MM.1S (cell line): ENCODE results near the gene CD48.

Source experiments
- CTCF ChIP-seq: fragments of 300-600 bp; sonication (generic); IDR thresholded peaks from 2 replicates; pipeline ENCODE4 v1.5.1; 2016; ENCODE audit warnings: antibody characterized with exemption, low read length, mixed read lengths
- EZH2 ChIP-seq: fragments of 300-600 bp; sonication (generic); optimal IDR thresholded peaks from 2 replicates; pipeline ENCODE3; 2017; ENCODE audit warnings: low read depth, mild to moderate bottlenecking, antibody characterized with exemption, low read length, mixed read lengths

DNA sequence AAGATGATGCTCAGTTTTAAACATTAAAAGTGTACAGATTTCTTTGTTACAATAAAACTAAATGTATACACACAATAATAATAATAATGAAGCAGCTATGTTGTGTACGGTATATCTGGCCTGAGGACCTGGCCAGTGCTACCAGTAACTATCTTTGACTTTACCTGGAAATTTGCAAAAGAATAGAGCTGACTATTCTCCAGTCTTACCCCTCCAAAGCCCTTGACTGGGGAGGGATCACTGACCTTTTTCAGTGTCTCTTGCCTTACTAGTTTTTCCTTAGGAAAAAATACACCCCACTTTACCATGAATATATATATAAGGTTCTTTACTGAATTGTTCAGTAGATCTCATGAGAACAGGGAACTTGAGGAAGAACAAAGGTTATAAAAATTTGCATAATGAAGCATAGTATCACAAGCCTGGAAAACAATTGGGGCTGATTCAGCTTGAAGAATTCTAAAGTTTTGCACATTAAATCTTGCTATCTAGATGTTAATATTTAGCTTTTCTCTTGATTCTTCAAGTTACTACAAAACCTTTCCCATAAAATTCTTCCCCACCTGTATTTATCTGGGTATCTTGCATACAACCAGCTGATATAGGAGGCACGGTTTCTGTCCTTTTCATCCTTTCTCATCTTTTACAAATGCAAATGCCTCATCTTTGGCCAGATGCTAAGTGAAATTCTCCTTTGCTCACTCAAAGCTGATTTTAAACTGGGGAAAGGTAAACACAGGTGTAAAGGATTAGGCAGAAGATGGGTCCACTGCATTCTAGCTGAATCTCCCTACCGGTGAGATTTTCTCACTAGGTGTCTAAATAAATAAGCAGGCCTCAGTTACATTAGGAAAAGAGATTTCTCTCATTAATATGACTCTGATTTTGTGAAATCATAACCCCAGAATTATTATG, 39.8 kb downstream of the CD48 start:
- TF ChIP-seq CTCF: no peak
- TF ChIP-seq EZH2: no peak
